Fibroblast of skin of abdomen (primary cell): ENCODE data around the gene PRPF31.

ENCODE experiments used
- DNase-seq: peaks from one replicate; pipeline ENCODE4 v3.0.0-alpha.2; 2013

The PRPF31 gene

DNA sequence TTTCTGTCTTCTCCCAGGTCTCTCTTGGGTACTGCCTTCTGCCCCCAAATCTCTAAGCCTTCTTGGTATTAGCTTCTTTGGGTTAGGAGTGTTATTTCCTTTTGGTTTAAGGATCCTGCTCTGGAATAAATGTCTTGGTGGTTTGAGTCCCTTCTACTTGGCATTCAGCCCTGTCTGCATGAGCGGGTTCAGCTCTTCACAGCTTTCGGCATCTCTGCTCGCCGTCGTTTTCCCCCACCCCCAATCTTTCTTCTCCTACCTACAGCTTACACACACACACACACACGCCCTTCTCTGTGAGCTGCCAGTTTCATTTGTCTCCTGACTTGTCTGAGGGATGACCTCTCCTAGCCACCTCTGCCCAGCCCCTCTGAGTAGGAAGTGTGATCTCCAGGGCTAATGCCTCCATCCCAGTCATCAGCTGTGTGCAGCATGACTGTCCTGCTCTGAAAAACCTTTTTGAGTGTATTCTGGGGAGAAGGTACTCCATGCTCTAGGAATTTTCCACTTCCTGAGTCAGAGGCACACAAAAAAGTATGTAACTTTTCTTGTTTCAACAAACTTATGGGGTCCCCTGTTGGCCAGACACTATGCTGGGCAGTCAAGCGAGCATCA lies 26.7 kb downstream of the PRPF31 start:
- DNase-seq, result no peak

DNA sequence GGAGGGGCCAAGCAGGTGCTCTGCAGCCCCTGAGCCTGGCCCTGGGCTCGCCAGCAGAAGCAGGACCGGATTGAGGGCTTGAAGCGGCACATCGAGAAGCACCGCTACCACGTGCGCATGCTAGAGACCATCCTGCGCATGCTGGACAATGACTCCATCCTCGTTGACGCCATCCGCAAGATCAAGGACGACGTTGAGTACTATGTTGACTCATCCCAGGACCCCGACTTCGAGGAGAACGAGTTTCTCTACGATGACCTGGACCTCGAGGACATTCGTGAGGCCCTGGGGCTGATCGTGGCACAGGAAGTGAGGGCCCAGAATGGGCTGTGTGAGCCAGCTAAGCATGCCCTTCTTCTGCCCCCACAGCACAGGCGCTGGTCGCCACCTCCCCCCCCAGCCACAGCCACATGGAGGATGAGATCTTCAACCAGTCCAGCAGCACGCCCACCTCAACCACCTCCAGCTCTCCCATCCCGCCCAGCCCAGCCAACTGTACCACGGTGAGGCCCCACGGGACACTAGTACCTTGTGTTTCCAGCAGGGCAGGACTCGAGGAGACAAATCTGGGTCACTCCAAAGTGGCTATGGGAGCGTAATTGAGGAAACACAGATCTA lies 30.1 kb downstream of the PRPF31 start:
- DNase-seq, result no peak

DNA sequence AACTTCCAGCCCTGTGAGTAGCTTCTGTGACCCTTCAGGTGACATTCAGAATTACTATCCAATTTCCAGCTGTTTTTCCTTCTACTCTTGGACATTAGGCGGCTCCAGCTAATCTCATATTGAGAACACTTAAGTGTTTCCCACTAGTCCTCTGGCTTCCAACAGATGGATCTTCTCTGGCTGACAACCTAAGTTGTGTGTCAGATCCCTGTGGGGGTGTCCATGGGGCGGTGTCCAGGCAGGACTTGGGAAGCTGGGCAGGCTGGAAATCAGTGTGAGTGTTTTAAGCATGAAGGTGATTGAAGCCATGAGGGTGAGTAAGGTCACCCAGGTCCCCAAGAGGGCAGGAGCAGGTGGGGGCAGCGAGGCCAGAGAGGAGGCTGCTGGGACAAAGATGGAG lies 32.1 kb downstream of the PRPF31 start:
- no peak for DNase-seq

DNA sequence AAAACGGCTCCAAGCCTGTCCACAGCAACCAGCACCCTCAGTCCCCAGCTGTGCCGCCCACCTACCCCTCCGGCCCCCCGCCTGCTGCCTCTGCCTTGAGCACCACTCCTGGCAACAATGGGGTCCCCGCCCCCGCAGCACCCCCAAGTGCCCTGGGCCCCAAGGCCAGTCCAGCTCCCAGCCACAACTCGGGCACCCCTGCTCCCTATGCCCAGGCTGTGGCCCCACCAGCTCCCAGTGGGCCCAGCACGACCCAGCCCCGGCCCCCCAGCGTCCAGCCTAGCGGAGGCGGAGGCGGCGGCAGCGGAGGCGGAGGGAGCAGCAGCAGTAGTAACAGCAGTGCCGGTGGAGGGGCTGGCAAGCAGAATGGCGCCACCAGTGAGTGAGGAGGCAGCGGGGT lies 32.6 kb downstream of the PRPF31 start:
- no peak for DNase-seq

DNA sequence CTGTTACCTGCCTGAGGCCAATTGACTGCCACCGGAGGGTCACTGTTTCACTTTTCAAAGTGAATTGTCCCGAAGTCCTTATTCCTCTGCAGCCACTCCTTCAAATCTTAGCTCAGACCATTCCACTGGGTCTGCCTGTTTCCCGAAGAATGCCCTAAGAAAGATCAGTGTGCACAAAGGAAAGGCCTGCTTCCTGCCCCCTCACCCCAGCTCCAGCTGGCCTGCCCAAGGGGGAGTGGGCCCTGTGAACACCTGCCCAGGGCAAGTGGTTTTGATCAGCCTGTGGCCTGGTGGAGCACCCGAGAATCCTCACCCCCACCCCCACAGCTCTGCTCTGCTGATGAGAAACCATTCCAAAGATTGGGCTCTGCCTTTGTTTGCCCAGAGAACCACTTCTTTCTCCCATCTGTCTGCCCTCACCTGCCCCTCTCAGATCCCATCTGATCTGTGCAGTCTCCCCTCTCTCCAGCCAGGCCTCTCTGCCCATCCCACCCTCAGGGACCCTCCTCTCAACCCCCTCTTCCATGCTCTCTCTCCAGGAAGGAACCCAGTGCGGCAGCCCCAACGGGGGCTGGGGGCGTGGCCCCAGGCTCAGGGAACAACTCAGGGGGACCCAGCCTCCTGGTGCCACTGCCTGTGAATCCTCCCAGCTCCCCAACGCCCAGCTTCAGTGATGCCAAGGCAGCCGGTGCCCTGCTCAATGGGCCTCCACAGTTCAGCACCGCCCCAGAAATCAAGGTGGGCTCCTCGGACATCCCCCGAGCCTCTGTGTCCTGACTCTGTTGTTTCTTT lies 33.7 kb downstream of the PRPF31 start:
- no peak for DNase-seq

DNA sequence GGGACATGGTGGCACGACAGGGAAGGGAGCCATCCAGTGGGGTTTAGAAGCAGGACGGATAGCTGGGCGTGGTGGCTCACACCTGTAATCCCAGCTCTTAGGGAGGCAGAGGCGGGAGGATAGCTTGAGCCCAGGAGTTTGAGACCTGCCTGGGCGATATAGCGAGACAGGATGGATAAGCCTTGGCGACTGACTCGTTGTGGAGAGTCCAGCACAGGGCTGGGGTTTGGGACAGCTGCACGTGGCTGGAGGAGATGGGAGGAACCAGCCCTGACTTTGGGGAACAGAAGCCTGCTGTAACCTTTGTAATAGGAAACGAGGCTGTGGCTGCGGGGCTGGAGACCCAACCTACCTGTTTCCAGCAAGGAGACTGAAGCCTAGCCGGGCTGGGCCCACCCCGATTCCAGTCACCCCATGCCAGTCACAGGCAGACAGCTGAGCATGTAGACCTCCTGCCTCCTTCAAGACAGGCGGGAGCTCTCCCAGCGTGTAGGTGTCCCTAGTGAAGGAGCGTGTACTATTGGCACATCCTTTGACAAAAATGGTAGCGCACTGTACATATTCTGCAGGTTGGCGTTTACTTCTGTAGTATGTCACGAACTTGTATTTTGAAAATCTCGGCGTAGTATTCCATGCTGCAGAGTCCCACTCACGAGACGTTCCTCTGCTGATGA lies 35.9 kb downstream of the PRPF31 start:
- DNase-seq, result no peak

DNA sequence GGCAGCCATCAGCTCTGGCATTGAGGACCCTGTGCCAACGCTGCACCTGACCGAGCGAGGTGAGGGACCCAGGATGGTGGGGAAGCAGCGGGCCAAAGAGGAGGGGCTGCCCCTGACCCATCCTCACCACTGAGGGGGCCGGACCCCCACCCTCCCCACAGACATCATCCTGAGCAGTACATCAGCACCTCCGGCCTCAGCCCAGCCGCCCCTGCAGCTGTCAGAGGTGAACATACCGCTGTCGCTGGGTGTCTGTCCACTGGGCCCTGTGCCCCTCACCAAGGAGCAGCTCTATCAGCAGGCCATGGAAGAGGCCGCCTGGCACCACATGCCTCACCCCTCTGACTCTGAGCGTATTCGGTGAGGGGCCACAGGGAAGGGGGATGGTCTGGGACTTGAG lies 36.7 kb downstream of the PRPF31 start:
- no peak for DNase-seq

DNA sequence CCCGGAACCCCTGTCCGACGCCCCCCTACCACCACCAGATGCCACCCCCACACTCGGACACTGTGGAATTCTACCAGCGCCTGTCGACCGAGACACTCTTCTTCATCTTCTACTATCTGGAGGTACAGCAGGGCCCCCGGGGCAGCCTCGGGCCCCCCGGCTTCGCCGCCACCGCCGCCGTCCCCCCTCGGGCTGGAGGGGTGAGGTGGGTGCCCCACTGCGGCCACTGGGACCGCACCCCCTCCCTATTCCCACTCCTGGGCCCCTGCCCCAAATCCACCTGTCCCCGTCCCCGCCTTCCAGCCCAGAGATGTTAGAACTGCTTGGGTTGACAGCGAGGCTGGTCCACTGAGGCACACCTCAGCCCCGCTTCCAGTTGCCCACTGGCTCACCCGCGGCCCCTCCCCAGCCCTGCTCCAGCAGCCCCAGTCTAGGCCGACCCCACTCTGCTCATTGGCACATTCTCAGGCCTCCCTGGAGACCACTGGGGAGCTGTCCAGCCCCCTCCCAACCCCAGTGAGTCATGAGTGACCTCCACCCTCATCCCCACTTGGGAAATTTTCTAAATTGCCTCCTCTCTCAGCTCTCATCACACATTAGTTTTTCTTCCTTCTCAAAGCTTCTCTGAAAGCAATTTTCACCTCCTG lies 37.4 kb downstream of the PRPF31 start:
- no peak for DNase-seq

DNA sequence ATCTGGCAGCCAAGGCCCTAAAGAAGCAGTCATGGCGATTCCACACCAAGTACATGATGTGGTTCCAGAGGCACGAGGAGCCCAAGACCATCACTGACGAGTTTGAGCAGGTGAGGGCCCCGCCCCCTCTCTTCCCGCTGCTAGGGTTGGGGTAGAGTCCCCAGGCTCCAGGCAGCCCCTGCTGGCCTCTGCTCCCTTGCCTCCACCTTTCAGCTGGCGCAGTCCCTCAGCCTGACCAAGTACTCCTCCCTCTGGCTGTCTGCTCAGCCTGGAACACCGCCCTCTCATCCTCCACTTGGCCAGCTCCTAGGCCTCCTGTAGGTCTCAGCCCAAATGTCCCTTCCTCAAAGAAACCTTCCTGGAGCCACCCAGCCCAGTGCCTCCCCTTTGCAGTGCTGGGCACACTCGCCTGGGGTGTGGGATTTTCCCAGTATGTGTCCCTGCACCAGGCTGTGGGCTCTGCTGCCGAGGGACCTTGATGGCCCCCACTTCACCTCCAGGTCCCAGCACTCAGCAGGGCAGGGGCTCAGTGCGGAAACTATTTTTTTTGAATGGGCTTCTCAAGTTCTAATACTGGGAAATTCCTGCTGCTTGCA lies 38.3 kb downstream of the PRPF31 start:
- DNase-seq, result no peak

DNA sequence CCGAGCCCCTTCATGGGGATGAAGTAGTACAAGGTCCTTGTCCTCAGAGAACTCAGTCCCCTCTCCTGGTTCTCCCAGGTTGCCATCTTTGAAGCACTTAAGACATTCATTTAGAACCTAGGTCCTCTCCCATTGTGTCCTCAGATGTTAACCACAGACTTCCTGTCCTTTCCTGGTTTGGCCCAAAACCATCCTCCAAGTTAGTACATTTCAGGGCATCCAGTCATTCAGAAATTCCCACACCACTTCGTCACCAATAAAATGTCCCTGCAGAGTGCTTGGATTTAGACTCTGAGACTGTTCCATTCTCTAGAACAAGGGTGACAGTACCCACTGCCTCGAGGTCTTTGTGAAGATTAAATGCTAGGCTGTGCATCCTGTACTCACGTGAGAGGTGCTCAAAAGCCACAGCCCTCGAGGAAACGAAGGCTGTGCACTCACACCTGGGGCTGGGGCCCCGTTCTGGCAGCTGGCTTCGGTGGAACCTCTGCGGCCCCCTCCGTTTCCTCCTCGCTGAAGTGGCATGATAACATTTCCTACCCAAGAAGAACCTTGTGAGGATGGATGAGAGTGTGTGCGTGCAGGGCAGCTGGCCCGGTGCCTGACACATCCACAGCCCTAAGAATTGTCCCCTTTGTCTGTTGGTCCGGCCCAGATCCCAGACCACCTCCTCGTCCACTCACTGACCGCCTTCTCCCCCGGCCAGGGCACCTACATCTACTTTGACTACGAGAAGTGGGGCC lies 39.2 kb downstream of the PRPF31 start:
- no peak for DNase-seq

DNA sequence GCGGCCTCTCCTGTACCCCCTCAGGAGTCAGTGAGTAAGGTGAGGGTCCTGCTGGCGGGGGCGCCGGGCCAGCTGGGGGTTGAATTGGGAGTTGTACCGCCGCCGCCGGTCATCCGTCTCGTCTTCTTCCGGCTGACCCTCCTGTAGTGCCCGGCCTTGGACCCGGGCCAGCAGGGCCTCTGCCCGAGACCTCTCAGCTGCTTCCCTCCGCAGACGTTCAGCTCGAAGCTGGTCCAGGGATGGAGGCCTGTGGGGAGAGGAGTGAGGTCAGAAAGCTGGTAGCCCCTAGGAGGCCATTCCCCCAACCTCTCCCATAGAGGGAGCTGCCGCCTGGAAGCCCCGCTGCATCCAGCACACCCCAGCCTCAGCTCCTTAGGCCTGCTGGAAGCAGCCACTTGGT lies 40.1 kb downstream of the PRPF31 start:
- no peak for DNase-seq

DNA sequence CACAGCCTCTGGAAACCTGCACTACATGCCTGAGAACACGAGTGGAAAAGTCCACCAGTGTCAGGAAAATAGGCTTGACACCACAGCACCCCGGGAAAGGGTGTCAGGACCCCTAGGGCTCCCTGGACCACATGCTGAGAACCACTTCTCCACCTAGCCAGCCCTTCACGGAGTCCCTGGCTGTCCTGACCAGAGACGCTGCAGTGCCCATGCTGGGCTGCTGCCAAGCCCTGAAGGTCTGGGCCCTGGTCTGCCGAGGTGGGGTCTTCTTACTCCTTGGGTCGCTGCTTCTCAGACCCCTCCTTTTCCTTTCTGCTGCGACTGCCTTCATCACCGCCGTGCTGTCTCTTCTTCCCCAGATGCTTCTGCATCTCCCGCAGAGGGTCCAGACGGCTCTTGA lies 40.9 kb downstream of the PRPF31 start:
- no peak for DNase-seq

DNA sequence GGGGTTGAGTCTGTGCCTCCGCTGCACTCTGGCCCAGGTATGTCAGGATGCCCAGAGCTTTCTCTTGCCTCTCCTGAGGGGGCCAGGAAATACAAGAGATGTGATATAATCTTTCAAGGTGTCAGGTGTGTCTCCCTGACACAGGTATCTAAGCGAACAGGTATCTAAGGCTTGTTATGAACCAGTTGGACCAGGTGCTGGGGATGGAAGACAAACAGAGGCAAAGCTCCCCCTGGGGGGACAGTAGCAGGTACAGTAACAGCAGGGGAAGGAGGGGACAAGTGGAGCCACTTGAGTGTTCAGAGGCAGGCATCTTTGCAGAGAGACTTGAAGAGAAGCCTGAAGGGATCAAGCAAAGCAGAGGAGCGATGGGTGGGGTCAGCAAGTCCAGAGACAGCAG lies 41.4 kb downstream of the PRPF31 start:
- no peak for DNase-seq

DNA sequence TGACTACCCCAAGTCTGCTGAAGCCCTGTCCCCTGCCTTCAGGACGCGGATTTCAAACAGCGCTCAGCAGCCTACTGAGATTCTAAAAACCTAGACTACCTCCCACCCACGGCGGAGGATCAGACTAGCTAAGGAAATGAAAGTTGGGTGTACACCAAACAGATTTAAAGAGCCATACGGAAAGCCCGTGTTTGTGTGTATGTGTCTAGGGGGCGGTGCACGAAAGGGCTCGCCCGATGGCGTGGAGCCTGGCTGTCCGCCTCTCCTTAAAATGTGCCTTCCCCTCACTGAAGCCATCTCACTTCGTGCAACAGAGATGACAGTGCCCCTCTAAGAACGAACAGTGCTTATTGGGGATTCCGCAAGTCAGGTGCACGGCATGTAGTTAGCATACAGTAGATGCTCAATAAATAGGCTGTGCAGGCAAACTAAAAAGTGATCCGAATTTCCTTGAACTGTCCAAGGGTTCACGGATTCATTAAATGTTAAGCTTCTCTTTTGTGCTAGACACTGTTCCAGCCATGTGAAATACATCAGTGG lies 43.3 kb downstream of the PRPF31 start:
- DNase-seq, result no peak

DNA sequence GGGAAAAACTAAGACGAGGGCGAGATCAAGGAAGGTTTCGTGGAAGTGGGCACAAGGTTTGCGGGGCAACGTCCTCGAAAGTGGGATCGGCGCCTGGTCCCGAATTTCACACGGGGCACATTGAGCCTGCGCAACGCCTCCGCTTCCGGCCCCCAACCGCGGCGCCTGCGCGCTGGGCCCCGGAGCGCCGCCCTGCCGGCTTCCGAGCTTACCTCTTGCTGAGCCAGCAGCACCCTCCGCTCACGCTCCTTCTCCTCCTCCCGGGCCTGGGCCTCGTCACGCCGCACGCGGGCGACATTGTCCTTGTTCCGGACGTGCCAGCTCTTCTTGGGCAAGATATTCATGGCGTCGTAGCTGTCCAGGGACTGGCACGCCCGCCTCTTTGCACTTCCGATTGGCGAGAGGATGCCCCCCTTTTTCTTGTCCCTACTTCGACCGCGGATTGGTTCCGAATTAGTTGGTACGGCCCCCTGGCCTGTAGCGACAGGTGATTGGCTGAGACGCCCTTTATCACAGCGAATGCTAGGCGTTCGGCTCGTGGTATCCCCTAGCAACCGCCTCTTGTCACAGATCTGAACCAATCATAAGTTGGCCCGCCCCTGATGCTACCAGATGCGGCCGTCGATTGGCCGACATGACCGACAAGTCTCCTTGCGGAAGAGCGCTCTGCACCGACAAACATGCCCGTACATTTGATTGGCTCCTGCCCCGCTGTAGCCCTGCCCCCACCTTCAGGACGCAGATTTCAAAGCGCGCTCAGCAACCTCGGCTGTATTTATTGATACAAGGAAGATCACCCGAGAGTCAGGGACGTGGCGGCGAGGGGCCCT lies 44.0 kb downstream of the PRPF31 start, which contains the start of gene LENG1:
Gene LENG1, minus strand, starts transcription at position 370 of the 830 bp plus-strand sequence. Its CDS starts 26 bp downstream, at position 344.
- DNase-seq, result peak; percentile 100

DNA sequence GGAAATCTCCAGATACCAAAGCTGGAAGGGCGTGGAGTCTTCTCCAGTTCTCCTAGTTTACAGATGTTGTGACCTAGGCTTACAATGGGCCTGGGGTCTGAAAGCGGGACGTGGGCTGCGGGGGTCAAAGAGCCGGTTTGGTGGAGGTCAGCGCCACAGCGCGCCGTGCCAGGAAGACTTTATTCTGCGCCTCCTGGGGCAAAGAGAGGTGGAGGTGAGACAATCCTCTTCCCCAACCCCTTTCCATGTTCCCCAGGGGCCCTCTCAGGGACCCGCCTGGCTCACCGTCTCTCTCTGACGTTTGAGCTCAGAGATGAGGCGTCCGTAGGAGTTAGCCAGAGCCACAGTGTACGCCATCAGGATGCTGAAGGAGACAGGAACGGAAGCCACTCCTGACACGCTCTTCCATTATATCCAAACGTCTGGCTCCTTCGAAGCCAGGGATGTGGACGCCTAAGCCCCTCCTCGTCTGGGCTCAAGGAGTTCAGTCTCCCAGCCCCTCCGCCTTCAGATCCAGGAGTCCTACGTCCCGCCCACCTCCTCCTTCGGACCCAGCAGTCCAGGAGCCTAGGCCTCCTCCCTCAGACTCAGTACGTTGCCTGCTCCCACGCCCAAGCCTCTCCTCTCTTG lies 44.7 kb downstream of the PRPF31 start:
- no peak for DNase-seq

DNA sequence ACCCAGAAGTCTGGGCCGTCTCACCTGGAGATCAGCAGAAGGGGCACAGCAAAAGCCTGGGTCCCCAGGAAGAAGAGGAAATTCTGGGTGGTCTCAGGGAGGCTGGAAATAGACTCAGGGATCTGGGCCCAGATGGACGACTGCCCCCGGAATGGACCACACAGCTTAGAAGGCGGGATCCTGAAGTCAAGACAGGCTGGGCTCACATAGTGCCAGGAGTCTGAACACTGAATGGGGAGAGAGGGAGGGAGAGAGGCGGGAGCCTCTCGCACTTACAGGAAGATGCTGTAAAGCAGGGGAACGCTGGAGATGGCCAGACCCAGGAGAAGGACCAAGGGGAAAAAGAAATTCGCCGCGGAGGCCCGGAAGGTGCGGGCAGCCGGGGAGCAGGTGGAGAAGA lies 45.3 kb downstream of the PRPF31 start:
- no peak for DNase-seq

DNA sequence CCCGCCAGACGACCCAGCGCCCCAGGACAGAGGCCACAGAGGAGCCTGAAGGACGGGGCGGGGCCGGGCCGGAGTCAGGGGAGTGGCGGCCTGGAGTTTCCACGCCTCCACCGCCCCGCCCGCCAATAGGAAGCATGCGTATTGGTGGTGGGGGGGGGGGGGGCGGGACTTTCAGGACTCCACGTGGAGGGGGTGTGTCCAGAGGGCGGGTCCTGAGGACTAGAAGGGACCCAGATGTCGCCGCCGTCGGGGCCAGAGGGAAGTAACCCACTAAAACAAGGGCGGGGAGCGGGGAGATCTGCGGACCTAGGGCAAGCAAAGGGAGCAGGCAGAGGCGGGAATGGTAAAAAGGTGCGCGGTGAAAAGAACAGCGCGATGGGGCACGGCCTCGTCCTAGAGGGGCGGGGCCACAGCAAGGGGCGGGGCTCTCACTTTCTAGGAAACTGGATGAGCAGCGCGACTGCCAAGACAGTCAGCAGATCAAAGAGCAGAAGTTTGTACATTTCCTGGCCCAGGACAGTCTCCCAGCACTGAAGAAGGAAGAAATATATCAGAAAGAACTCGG lies 46.8 kb downstream of the PRPF31 start:
- peak; percentile 61 for DNase-seq

DNA sequence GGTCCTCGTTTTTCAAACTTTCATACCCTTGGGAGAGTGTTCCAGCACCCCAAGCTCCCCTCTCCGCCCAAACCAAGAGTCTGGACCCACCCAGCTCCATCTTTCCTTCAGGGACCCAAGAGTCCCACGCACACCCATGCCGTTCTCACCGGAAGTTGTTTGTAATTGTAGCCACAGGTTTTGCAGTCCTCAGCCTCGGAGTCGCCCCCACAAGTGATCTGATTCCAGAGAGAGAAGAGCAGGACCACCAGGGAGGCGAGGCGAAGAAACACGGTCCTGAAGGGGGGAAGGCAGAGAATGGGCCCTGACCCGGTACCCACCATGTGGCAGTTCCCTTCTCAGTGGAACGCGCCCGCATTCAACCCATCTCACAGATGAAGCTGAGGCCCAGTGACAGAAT lies 47.3 kb downstream of the PRPF31 start:
- no peak for DNase-seq
